Trophoblast cell (in vitro differentiated cells and primary cell): Measurements from ENCODE around the gene MBOAT1.

Experiments used
- DNase-seq, 2 donors: peaks; one replicate each; pipeline ENCODE4 v3.0.0-alpha.2; 2016
- H2AFZ ChIP-seq: 2 replicates; pipeline ENCODE4 v1.6.1; 2013; ENCODE audit warnings: low read length, moderate library complexity, mild to moderate bottlenecking; ENCODE audit not compliant: insufficient read depth, poor library complexity
- H2AK5ac ChIP-seq: 2 replicates; pipeline ENCODE4 v1.6.1; 2013; ENCODE audit warnings: mild to moderate bottlenecking, low read length
- H2BK120ac ChIP-seq: 2 replicates; pipeline ENCODE4 v1.6.1; 2013; ENCODE audit warnings: low read length, mild to moderate bottlenecking, moderate library complexity; ENCODE audit not compliant: insufficient read depth, poor library complexity
- H2BK12ac ChIP-seq: 2 replicates; pipeline ENCODE4 v1.6.1; 2013; ENCODE audit warnings: mild to moderate bottlenecking, low read length, moderate library complexity
- H2BK5ac ChIP-seq: 2 replicates; pipeline ENCODE4 v1.6.1; 2013; ENCODE audit warnings: low read length, low read depth, moderate library complexity, mild to moderate bottlenecking; ENCODE audit not compliant: poor library complexity
- H3K14ac ChIP-seq: 2 replicates; pipeline ENCODE4 v1.6.1; 2013; ENCODE audit warnings: mild to moderate bottlenecking, low read length
- H3K18ac ChIP-seq: 2 replicates; pipeline ENCODE4 v1.6.1; 2013; ENCODE audit warnings: mild to moderate bottlenecking, low read length
- H3K23ac ChIP-seq: 2 replicates; pipeline ENCODE4 v1.6.1; 2013; ENCODE audit warnings: low read length
- H3K27ac ChIP-seq: 2 replicates; pipeline ENCODE4 v1.5.1; 2013; ENCODE audit warnings: low read depth, mild to moderate bottlenecking, inconsistent platforms, low read length, moderate library complexity
- H3K27me3 ChIP-seq: 2 replicates; pipeline ENCODE4 v1.6.1; 2013; ENCODE audit warnings: inconsistent platforms, mild to moderate bottlenecking, low read length, moderate library complexity; ENCODE audit not compliant: insufficient read depth
- H3K36me3 ChIP-seq, 2 experiments: 1 replicate in 1 of 2; 2 replicates in 1 of 2; pipeline ENCODE4 v1.6.1; 2013; ENCODE audit warnings: low read length in 2 of 2, mild to moderate bottlenecking in 2 of 2, moderate library complexity in 1 of 2; ENCODE audit not compliant: insufficient read depth in 2 of 2, control insufficient read depth in 1 of 2
- H3K4ac ChIP-seq: 2 replicates; pipeline ENCODE4 v1.6.1; 2013; ENCODE audit warnings: low read depth, mild to moderate bottlenecking, low read length, moderate library complexity
- H3K4me1 ChIP-seq, 2 experiments: 1 replicate in 1 of 2; 2 replicates in 1 of 2; pipeline ENCODE4 v1.6.1; 2013; ENCODE audit warnings: low read length in 2 of 2, mild to moderate bottlenecking in 2 of 2, moderate library complexity in 1 of 2; ENCODE audit not compliant: insufficient read depth in 2 of 2, control insufficient read depth in 1 of 2
- H3K4me2 ChIP-seq: 2 replicates; pipeline ENCODE4 v1.6.1; 2013; ENCODE audit warnings: inconsistent platforms, mild to moderate bottlenecking, low read length, moderate library complexity
- H3K4me3 ChIP-seq: 2 replicates; pipeline ENCODE4 v1.5.1; 2013; ENCODE audit warnings: mild to moderate bottlenecking, low read depth, low read length, inconsistent platforms
- H3K79me1 ChIP-seq: one replicate; pipeline ENCODE4 v1.6.1; 2013; ENCODE audit warnings: low read length
- H3K79me2 ChIP-seq: 2 replicates; pipeline ENCODE4 v1.6.1; 2013; ENCODE audit warnings: low read length, mild to moderate bottlenecking; ENCODE audit not compliant: control insufficient read depth, insufficient read depth, poor library complexity
- H3K9ac ChIP-seq: 2 replicates; pipeline ENCODE4 v1.6.1; 2013; ENCODE audit warnings: mild to moderate bottlenecking, low read length
- H3K9me3 ChIP-seq: 2 replicates; pipeline ENCODE4 v1.6.1; 2013; ENCODE audit warnings: low read depth, mild to moderate bottlenecking, control low read depth, inconsistent platforms, low read length; ENCODE audit not compliant: insufficient read depth
- H4K12ac ChIP-seq: 2 replicates; pipeline ENCODE4 v1.6.1; 2013; ENCODE audit warnings: low read depth, mild to moderate bottlenecking, low read length, moderate library complexity
- H4K8ac ChIP-seq: 2 replicates; pipeline ENCODE4 v1.6.1; 2013; ENCODE audit warnings: low read depth, mild to moderate bottlenecking, low read length, moderate library complexity
- H4K91ac ChIP-seq: one replicate; pipeline ENCODE4 v1.6.1; 2013; ENCODE audit warnings: low read depth, mild to moderate bottlenecking, low read length, moderate library complexity
- WGBS: extraction: QIAGEN DNeasy Blood & Tissue Kit; methylation state at CpG from one replicate; pipeline ENCODE4 v1.1.7; 2013; ENCODE audit warnings: missing lambda C conversion rate; ENCODE audit not compliant: insufficient read length, insufficient coverage; ENCODE audit errors: extremely low coverage; 5-methylcytosine and 5-hydroxymethylcytosine counted together

The MBOAT1 gene

DNA sequence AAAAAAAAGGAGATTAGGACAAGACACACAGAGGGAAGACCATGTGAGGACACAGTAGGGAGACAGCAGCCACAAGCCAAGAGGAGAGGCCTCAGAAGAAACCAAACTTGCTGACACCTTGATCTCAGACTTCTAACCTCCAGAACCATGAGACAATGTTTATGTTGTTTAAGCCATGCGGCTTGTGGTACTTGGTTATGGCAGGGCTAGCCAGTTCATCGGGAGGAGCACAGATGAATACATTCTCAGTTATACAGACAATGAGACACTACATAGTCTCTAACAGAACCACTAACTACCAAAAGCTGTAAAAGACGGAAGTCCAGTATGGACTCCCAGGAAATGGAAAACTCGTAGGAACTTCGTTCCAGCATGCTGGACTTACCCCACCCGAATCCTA, 116.8 kb downstream of the MBOAT1 start:
- no peak overlapping the region for H2BK5ac ChIP-seq
- no peak overlapping the region for H2BK12ac ChIP-seq
- H4K12ac ChIP-seq, result no peak overlapping the region
- H3K4me3 ChIP-seq, result no peak overlapping the region
- H3K4me2 ChIP-seq, result no peak overlapping the region
- H3K23ac ChIP-seq, result no peak overlapping the region
- no peak overlapping the region for H2BK120ac ChIP-seq
- H4K91ac ChIP-seq, result no peak overlapping the region
- no peak overlapping the region for H3K14ac ChIP-seq
- no peak overlapping the region for H4K8ac ChIP-seq
- no peaks in the 10 kb centered on the region for H3K36me3 ChIP-seq
- no peak overlapping the region for H3K9ac ChIP-seq
- H3K18ac ChIP-seq, result no peak overlapping the region
- no peak overlapping the region for H3K4ac ChIP-seq
- no peak for DNase-seq
- H3K79me2 ChIP-seq, result no peaks in the 10 kb centered on the region
- H3K4me1 ChIP-seq, result no peaks in the 10 kb centered on the region
- no peaks in the 10 kb centered on the region for H3K79me1 ChIP-seq
- H3K9me3 ChIP-seq, result no peaks in the 10 kb centered on the region
- no peak overlapping the region for H2AK5ac ChIP-seq
- WGBS, result no CpG with 5 or more reads among the region's 6 CpGs
- H3K27ac ChIP-seq, result no peak overlapping the region
- no peak overlapping the region for H2AFZ ChIP-seq
- H3K27me3 ChIP-seq, result no peaks in the 10 kb centered on the region

DNA sequence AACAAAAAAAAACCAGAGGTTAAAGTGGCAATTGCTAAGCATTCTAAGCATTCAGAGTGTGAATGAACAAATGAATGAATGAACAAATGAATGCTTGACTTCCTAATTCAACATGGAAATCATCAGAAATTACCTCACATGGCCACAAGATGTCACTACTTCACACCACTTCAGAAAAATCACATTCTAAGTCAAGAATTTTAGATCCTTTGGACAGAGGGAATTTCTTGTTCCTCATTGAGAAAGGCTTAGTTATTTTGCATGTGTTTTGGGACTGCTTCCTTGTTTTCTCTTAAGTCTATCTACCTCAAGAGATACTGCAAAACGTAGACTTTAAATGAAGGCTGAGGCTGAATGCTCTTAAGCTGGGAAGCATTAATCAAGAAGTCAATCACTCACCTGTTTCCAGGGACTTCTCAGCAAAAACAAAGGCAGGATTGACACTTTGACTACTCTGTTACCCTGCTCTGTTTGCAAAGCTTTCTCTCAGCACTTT, 120.2 kb downstream of the MBOAT1 start:
- Histone ChIP-seq H2AK5ac (no peak overlapping the region), H2BK5ac (no peak overlapping the region), H3K23ac (no peak overlapping the region), H3K14ac (no peak overlapping the region), H3K4me2 (no peak overlapping the region), H2AFZ (no peak overlapping the region), H3K27me3 (no peaks in the 10 kb centered on the region), H4K12ac (no peak overlapping the region), H4K91ac (no peak overlapping the region), H3K79me2 (no peaks in the 10 kb centered on the region), H3K9ac (no peak overlapping the region), H3K9me3 (peaks cover 1% of the 10 kb centered on the region), H3K4me1 (no peaks in the 10 kb centered on the region), H3K27ac (no peak overlapping the region), H3K4ac (no peak overlapping the region), H4K8ac (no peak overlapping the region), H2BK120ac (no peak overlapping the region), H3K79me1 (no peaks in the 10 kb centered on the region), H2BK12ac (no peak overlapping the region), H3K36me3 (no peaks in the 10 kb centered on the region), H3K4me3 (no peak overlapping the region), H3K18ac (no peak overlapping the region)
- WGBS, result no CpG with 5 or more reads among the region's 1 CpG
- peak; percentile 14 to 70 for DNase-seq

DNA sequence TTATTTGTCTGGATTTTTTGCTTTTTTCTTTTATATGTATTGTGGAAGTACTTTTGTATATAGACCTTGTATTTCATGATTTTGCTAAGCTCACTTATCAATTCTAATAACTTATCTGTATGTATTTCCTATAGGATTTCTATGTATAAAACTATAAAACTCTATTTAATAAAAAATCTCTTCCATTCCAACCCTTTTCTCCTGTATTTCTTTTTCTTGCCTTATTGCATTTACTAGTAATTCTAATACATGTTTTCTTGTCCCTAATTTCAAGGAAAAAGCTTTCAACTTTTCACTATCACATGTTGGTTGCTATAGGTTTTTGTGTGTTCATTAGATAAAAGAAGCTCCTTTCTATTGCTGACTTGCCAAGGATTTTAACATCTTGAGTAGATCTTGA, 125.3 kb downstream of the MBOAT1 start:
- no peaks in the 10 kb centered on the region for H3K79me2 ChIP-seq
- no peak overlapping the region for H3K4me2 ChIP-seq
- H4K91ac ChIP-seq, result no peak overlapping the region
- no peak overlapping the region for H2AK5ac ChIP-seq
- no peak for DNase-seq
- no peaks in the 10 kb centered on the region for H3K27me3 ChIP-seq
- H3K18ac ChIP-seq, result no peak overlapping the region
- H4K8ac ChIP-seq, result no peak overlapping the region
- peaks cover 1% of the 10 kb centered on the region for H3K9me3 ChIP-seq
- no peak overlapping the region for H3K23ac ChIP-seq
- H3K4ac ChIP-seq, result no peak overlapping the region
- no peaks in the 10 kb centered on the region for H3K36me3 ChIP-seq
- H2BK5ac ChIP-seq, result no peak overlapping the region
- H4K12ac ChIP-seq, result no peak overlapping the region
- H2BK120ac ChIP-seq, result no peak overlapping the region
- no peak overlapping the region for H3K27ac ChIP-seq
- H2BK12ac ChIP-seq, result no peak overlapping the region
- H3K14ac ChIP-seq, result no peak overlapping the region
- no peak overlapping the region for H3K9ac ChIP-seq
- no peaks in the 10 kb centered on the region for H3K4me1 ChIP-seq
- no peak overlapping the region for H3K4me3 ChIP-seq
- no peaks in the 10 kb centered on the region for H3K79me1 ChIP-seq
- no peak overlapping the region for H2AFZ ChIP-seq

DNA sequence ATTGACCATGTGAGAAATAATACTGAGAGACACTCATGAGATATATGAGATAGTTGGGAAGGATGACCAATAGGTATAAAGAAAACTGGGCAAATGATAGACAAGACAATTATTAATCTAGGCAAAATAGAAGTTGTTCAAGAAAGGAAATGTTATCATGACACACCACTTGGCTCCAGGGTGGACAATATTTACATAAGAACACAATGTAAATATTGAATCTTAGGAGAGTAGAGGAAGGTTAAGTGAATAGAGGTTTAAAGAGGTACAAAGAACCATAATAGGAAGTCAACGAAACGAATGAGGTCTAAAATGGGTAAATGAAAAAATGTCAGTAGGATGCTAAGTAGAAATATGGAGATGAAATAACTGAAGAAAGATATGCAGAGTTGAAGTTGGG, 126.5 kb downstream of the MBOAT1 start:
- no peaks in the 10 kb centered on the region for H3K79me1 ChIP-seq
- H2AFZ ChIP-seq, result no peak overlapping the region
- H2BK5ac ChIP-seq, result no peak overlapping the region
- H3K9ac ChIP-seq, result no peak overlapping the region
- no peak overlapping the region for H3K4me2 ChIP-seq
- H3K23ac ChIP-seq, result no peak overlapping the region
- H3K4me3 ChIP-seq, result no peak overlapping the region
- H3K18ac ChIP-seq, result no peak overlapping the region
- no CpG with 5 or more reads among the region's 2 CpGs for WGBS
- H2BK12ac ChIP-seq, result no peak overlapping the region
- H3K4ac ChIP-seq, result no peak overlapping the region
- no peaks in the 10 kb centered on the region for H3K27me3 ChIP-seq
- H2BK120ac ChIP-seq, result no peak overlapping the region
- no peaks in the 10 kb centered on the region for H3K4me1 ChIP-seq
- DNase-seq, result no peak
- no peak overlapping the region for H2AK5ac ChIP-seq
- H3K79me2 ChIP-seq, result no peaks in the 10 kb centered on the region
- H3K9me3 ChIP-seq, result peaks cover 1% of the 10 kb centered on the region
- no peak overlapping the region for H4K8ac ChIP-seq
- no peaks in the 10 kb centered on the region for H3K36me3 ChIP-seq
- H3K14ac ChIP-seq, result no peak overlapping the region
- no peak overlapping the region for H4K91ac ChIP-seq
- no peak overlapping the region for H3K27ac ChIP-seq
- no peak overlapping the region for H4K12ac ChIP-seq
